IPS DF 6.9 (cell line): ENCODE data around the gene TRIM38.
"Not testable (repeated sequence)": the region's sequence is repeated elsewhere in the genome, so short reads cannot be mapped to it uniquely, and the experiment has no call there.

Experiments used
- DNase-seq: peaks from one replicate; pipeline ENCODE4 v3.0.0-alpha.2; 2013; ENCODE audit warnings: low read depth, low spot score
- H3K27ac ChIP-seq: one replicate; pipeline ENCODE4 v1.5.1; 2013; ENCODE audit warnings: low read length, control low read depth
- H3K27me3 ChIP-seq: 2 replicates; pipeline ENCODE4 v1.6.1; 2013; ENCODE audit warnings: mild to moderate bottlenecking, low read length; ENCODE audit not compliant: control insufficient read depth, insufficient read depth
- H3K36me3 ChIP-seq: 2 replicates; pipeline ENCODE4 v1.6.1; 2013; ENCODE audit warnings: low read length; ENCODE audit not compliant: control insufficient read depth, insufficient read depth
- H3K4me1 ChIP-seq: 2 replicates; pipeline ENCODE4 v1.6.1; 2013; ENCODE audit warnings: low read length; ENCODE audit not compliant: control insufficient read depth, insufficient read depth
- H3K4me3 ChIP-seq: 2 replicates; pipeline ENCODE4 v1.5.1; 2013; ENCODE audit warnings: mild to moderate bottlenecking, low read length
- H3K9me3 ChIP-seq: 2 replicates; pipeline ENCODE4 v1.6.1; 2013; ENCODE audit warnings: low read length, inconsistent platforms; ENCODE audit not compliant: control insufficient read depth, insufficient read depth
- WGBS: extraction: QIAGEN DNeasy Blood & Tissue Kit; methylation state at CpG from one replicate; pipeline ENCODE4 v1.1.7; 2013; ENCODE audit warnings: mixed read lengths, missing lambda C conversion rate; ENCODE audit not compliant: insufficient read length, insufficient coverage; 5-methylcytosine and 5-hydroxymethylcytosine counted together

Gene TRIM38

DNA sequence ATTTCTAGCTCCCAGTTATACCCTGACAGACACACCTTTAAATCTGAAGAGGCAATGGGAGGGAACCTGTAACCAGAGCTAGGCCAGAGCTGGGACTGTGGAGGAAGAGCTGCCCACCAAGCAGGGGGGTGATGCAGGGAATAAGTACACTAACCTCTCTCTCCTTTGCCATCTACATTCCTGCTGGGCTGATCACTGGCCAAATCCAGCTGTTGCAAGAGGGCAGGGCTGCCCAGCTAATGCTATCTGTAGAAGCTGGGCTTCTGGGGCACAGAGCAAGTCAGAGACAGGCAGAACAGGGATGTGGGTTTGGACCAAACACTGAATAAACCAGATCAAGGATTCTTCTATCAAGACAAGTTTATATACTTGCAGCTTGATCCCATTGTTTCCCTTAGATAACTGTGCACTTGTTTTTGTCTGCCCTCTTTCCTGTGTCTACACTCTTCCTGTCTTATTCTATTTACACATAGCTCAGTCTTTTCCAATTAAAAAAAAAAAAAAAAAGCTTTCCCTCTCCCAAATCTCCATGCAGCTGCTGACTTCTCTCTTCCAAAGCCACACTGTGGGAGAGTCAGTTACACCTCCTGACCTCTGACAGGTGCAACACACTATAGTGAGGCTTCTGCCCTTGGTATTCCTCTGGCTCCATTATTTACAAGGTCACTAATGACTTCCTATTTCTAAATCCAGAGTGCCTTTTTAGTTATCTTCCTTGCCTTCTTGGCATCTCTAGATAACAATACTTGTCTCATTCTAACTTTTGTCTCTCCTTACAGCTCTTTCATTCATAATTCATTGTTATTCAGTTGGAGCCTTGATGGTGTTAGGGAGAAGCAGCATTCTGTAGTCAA is 43.7 kb downstream of the TRIM38 start:
- H3K4me1 ChIP-seq, result no peaks in the 10 kb centered on the region
- no peaks in the 10 kb centered on the region for H3K27me3 ChIP-seq
- no peak overlapping the region for H3K4me3 ChIP-seq
- no peak for DNase-seq
- no peak overlapping the region for H3K27ac ChIP-seq
- H3K9me3 ChIP-seq, result no peaks in the 10 kb centered on the region
- no peaks in the 10 kb centered on the region for H3K36me3 ChIP-seq

DNA sequence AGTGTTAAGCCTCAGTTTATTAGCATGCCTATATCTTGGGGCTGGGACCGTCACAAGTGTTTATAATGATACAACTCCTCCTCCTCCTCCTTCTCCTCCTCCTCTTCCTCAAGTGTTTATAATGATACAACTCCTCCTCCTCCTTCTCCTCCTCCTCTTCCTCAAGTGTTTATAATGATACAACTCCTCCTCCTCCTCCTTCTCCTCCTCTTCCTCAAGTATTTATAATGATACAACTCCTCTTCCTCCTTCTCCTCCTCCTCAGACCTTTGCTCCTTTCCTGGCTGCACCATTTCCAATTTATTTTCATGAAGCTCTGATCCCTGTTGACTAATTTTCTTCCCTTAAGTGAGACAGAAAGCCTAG is 44.3 kb downstream of the TRIM38 start:
- H3K4me1 ChIP-seq, H3K27ac ChIP-seq, H3K4me3 ChIP-seq, H3K27me3 ChIP-seq, H3K9me3 ChIP-seq, H3K36me3 ChIP-seq, DNase-seq: not testable (repeated sequence)
- WGBS, result no CpG with 5 or more reads among the region's 1 CpG

DNA sequence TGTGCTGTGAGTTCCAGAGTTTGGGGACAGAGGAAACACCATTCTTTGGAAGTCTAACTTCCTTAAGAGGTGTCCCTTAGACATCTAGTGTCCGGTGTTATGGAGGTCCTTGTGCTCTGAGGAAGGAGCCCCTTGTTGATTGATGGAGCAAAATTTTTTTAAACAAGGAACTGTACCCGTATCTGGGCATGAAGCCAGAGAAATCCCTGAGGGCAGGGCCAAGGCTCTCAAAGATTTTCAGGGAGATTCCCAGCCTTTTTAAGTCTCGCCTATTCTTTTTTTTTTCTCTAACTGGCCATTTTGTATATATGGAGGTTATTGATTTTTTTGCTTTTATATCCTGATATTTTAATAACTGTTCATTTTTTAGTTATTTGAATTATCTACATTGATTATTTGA is 45.9 kb downstream of the TRIM38 start:
- Histone ChIP-seq H3K4me3 (no peak overlapping the region), H3K27ac (no peak overlapping the region), H3K9me3 (no peaks in the 10 kb centered on the region), H3K36me3 (no peaks in the 10 kb centered on the region), H3K4me1 (no peaks in the 10 kb centered on the region), H3K27me3 (no peaks in the 10 kb centered on the region)
- no peak for DNase-seq
- WGBS, result no CpG with 5 or more reads among the region's 3 CpGs

DNA sequence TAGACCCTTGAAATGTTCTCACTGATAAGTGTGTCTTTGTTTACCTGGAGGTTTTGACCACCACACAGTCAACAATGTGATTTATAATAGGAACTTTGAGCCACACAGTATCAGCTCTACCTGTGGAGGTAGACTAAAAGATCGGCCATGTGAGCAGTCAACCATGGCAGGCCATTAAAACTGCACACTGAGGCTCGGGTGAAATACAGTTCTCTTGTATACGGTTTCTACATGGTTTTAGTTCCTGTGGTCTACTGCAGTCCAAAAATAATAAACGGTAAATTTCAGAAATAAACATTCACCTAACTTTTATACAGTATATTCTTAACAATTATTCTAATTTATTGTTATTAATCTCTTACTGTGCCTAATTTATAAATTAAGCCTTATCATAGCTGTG is 47.2 kb downstream of the TRIM38 start:
- H3K4me1 ChIP-seq, result no peaks in the 10 kb centered on the region
- no peaks in the 10 kb centered on the region for H3K27me3 ChIP-seq
- no peaks in the 10 kb centered on the region for H3K9me3 ChIP-seq
- no peak overlapping the region for H3K4me3 ChIP-seq
- no peak overlapping the region for H3K27ac ChIP-seq
- H3K36me3 ChIP-seq, result no peaks in the 10 kb centered on the region
- WGBS, result no CpG with 5 or more reads among the region's 4 CpGs
- DNase-seq, result no peak

DNA sequence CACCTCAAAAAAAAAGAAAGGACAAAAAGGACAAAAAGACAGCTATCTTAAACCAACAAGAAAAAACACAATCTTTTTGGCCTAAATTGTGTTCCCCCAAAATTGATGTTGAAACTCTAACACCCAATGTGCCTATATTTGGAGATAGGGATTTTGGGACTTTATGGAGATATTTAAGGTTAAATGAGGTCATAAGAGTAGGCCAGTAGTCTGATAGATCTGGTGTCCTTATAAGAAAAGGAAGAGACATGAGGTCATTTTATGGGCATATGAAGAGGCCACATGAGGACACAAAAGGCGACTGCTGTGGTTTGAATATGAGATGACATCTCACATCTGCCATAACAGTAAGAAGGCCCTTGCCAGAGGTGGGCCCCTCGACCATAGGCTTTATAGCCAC is 49.5 kb downstream of the TRIM38 start:
- Histone ChIP-seq H3K4me3 (no peak overlapping the region), H3K27me3 (no peaks in the 10 kb centered on the region), H3K36me3 (no peaks in the 10 kb centered on the region), H3K4me1 (peaks cover 3% of the 10 kb centered on the region), H3K27ac (no peak overlapping the region), H3K9me3 (no peaks in the 10 kb centered on the region)
- no peak for DNase-seq
- no CpG with 5 or more reads among the region's 2 CpGs for WGBS

GRCh38 chr6:26014386-26014785 is 51.8 kb downstream of the TRIM38 start:
- not testable (repeated sequence) for H3K27me3 ChIP-seq, DNase-seq
- no CpG with 5 or more reads among the region's 5 CpGs for WGBS

GRCh38 chr6:26016245-26016962 is 53.8 kb downstream of the TRIM38 start:
- Histone ChIP-seq H3K36me3 (no peaks in the 10 kb centered on the region), H3K27ac (no peak overlapping the region), H3K27me3 (no peaks in the 10 kb centered on the region), H3K4me3 (no peak overlapping the region), H3K4me1 (peaks cover 4% of the 10 kb centered on the region), H3K9me3 (no peaks in the 10 kb centered on the region)
- WGBS, result 100% methylated on average over 2 of the region's 29 CpGs
- DNase-seq, result no peak

More at GRCh38 chr6:26014386-26014785, 51.8 kb downstream of the TRIM38 start:
- not testable (repeated sequence) for H3K4me1 ChIP-seq, H3K4me3 ChIP-seq, H3K36me3 ChIP-seq, H3K9me3 ChIP-seq, H3K27ac ChIP-seq

- no CpG with 5 or more reads among the region's 29 CpGs for WGBS
- Histone ChIP-seq H3K4me3 (no peak overlapping the region), H3K36me3 (no peaks in the 10 kb centered on the region), H3K9me3 (no peaks in the 10 kb centered on the region), H3K27ac (no peak overlapping the region), H3K27me3 (no peaks in the 10 kb centered on the region), H3K4me1 (peaks cover 4% of the 10 kb centered on the region)
- no peak for DNase-seq
Observed at GRCh38 chr6:26016963-26017631, 54.5 kb downstream of the TRIM38 start.

- WGBS, result no CpG with 5 or more reads among the region's 18 CpGs
- Histone ChIP-seq H3K36me3 (no peaks in the 10 kb centered on the region), H3K27ac (no peak overlapping the region), H3K9me3 (no peaks in the 10 kb centered on the region), H3K4me1 (peaks cover 4% of the 10 kb centered on the region), H3K4me3 (no peak overlapping the region), H3K27me3 (no peaks in the 10 kb centered on the region)
- DNase-seq, result no peak
Observed at GRCh38 chr6:26017632-26017966, 55.0 kb downstream of the TRIM38 start.

- Histone ChIP-seq H3K27ac (no peak overlapping the region), H3K9me3 (no peaks in the 10 kb centered on the region), H3K27me3 (no peaks in the 10 kb centered on the region), H3K4me1 (peaks cover 4% of the 10 kb centered on the region), H3K36me3 (no peaks in the 10 kb centered on the region), H3K4me3 (no peak overlapping the region)
- no peak for DNase-seq
- no CpG with 5 or more reads among the region's 9 CpGs for WGBS
Observed at GRCh38 chr6:26019261-26019830, 56.7 kb downstream of the TRIM38 start.
